ENCODE data around the gene ARHGEF4. TPM values are rescaled to one million over a fixed set of nuclear protein-coding genes. Genes with fewer than 3 reads are reported as not detected.

Gene ARHGEF4
- total and polyA plus RNA-seq, 10 of the 15 experiments (the other 5 are each of a cell fraction or from before 2014, with no cell fraction given): 0.02 to 0.24 (median 0.16) TPM; not detected in 6

DNA sequence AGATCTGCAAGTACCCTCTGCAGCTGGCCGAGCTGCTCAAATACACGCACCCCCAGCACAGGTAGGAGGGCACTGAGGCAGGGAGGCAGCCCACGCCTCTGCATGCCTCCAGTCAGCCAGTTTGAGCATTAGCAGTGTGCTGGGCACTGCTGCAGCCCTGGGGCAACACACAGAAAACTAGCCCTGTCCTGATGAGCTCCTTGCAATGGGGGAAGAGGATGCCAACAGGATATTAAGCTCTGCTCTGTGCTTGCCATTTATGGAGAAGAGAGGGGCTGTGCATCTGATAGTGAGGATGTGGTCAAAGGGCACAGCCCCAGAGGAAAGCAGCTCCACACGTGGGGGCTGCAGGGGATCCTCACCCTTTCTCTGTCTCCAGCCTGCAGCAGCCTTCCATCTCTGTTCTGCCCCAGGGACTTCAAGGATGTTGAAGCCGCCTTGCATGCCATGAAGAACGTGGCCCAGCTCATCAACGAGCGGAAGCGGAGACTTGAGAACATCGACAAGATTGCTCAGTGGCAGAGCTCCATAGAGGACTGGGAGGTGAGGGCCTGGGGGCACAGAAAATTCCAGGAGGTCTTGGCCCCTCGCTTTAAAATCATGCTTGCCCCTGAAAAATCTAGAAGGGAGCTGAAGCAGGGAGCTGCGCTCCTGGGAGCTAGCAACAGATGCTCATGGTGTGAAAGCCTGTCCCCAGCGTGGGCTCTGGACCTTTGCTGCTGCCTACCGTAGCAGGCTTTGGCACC lies 204.9 kb downstream of the ARHGEF4 start:
- no peak for FAIRE-seq
- Histone ChIP-seq H3K4me1 (ENCODE audit: control insufficient read depth, insufficient read depth, low read length) (no peaks in the 10 kb centered on the region), H3K9ac (ENCODE audit: control insufficient read depth, insufficient read depth, low read length) (no peak overlapping the region), H4K20me1 (ENCODE audit: control insufficient read depth, insufficient read depth) (no peaks in the 10 kb centered on the region; the same call in 1 of the 2 replicates), H3K79me2 (ENCODE audit: control insufficient read depth, insufficient read depth, low read length) (no peaks in the 10 kb centered on the region), H3K9me3 (replicated peaks; ENCODE audit: control insufficient read depth, insufficient read depth, low read length) (no peaks in the 10 kb centered on the region), H3K4me3 (no peak overlapping the region), H3K27me3 (replicated peaks in 1 of 2; ENCODE audit: control insufficient read depth in 2 of 2, insufficient read depth in 2 of 2, low read length in 1 of 2) (peaks cover 0 to 2% of the 10 kb centered on the region in 2 experiments; a peak in 1 of 4 replicates), H3K27ac (ENCODE audit: control insufficient read depth, insufficient read depth) (no peak overlapping the region), H3K4me2 (ENCODE audit: control insufficient read depth, insufficient read depth) (no peak overlapping the region), H3K36me3 (ENCODE audit: control insufficient read depth in 2 of 2, insufficient read depth in 2 of 2, low read length in 1 of 2) (peaks cover 0 to 9% of the 10 kb centered on the region in 2 experiments; a peak in 2 of 4 replicates), H2AFZ (ENCODE audit: control insufficient read depth, low read depth, low read length) (no peak overlapping the region)
- ChIA-PET SMC1A (ENCODE audit: uncharacterized antibody, unreplicated experiment) (interaction anchor here (1.0 kb wide), 1 partner anchor 9 kb away, joined by 3 read pairs; no protein-coding TSS in a partner anchor), RAD21 (ENCODE audit: unreplicated experiment) (no interaction called here), CTCF (no interaction called here), POLR2A (no interaction called here)
- 68% methylated on average over 14 of the region's 14 CpGs for WGBS (ENCODE audit: insufficient coverage, insufficient replicate concordance, low lambda C conversion rate, missing lambda C conversion rate)
- DNase-seq (ENCODE audit: low read depth, low spot score): no peak
- intact Hi-C loops (cut with micrococcal nuclease; ENCODE audit: unreplicated experiment) (no loop called here), in situ Hi-C loops (cut with MboI) (no loop called here)
- ATAC-seq: no peak
- no TSS peak for BruUV-seq (replicated peaks)
- TF ChIP-seq, protein P1, sequence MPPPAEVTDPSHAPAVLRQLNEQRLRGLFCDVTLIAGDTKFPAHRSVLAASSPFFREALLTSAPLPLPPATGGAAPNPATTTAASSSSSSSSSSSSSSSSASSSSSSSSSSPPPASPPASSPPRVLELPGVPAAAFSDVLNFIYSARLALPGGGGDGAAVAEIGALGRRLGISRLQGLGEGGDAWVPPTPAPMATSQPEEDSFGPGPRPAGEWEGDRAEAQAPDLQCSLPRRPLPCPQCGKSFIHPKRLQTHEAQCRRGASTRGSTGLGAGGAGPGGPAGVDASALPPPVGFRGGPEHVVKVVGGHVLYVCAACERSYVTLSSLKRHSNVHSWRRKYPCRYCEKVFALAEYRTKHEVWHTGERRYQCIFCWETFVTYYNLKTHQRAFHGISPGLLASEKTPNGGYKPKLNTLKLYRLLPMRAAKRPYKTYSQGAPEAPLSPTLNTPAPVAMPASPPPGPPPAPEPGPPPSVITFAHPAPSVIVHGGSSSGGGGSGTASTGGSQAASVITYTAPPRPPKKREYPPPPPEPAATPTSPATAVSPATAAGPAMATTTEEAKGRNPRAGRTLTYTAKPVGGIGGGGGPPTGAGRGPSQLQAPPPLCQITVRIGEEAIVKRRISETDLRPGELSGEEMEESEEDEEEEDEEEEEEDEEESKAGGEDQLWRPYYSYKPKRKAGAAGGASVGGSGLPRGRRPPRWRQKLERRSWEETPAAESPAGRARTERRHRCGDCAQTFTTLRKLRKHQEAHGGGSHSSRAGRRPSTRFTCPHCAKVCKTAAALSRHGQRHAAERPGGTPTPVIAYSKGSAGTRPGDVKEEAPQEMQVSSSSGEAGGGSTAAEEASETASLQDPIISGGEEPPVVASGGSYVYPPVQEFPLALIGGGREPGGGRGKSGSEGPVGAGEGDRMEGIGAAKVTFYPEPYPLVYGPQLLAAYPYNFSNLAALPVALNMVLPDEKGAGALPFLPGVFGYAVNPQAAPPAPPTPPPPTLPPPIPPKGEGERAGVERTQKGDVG (CRISPR knock-in tag; IDR thresholded peaks at IDR 0.05): no peak
- TF ChIP-seq FOS (IDR thresholded peaks at IDR 0.05; ENCODE audit: borderline replicate concordance, extremely low read depth, insufficient read length) (no peak), ATF7 (IDR thresholded peaks at IDR 0.05; ENCODE audit: low read depth) (no peak), TARDBP (IDR thresholded peaks at IDR 0.05; ENCODE audit: borderline replicate concordance) (no peak), FOXK2 (IDR thresholded peaks at IDR 0.05) (no peak), KLF5 (IDR thresholded peaks at IDR 0.05; ENCODE audit: partially characterized antibody) (no peak), PML (IDR thresholded peaks at IDR 0.05; ENCODE audit: low read length) (no peak), POLR2AphosphoS2 (IDR thresholded peaks at IDR 0.05; ENCODE audit: low read depth, low read length) (no peak), EED (IDR thresholded peaks at IDR 0.05; ENCODE audit: low read depth) (no peak), CHD1 (IDR thresholded peaks at IDR 0.05; ENCODE audit: low read depth, low read length) (no peak)
- TF ChIP-seq, protein P2, sequence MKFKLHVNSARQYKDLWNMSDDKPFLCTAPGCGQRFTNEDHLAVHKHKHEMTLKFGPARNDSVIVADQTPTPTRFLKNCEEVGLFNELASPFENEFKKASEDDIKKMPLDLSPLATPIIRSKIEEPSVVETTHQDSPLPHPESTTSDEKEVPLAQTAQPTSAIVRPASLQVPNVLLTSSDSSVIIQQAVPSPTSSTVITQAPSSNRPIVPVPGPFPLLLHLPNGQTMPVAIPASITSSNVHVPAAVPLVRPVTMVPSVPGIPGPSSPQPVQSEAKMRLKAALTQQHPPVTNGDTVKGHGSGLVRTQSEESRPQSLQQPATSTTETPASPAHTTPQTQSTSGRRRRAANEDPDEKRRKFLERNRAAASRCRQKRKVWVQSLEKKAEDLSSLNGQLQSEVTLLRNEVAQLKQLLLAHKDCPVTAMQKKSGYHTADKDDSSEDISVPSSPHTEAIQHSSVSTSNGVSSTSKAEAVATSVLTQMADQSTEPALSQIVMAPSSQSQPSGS (IDR thresholded peaks at IDR 0.05; ENCODE audit: low read length): no peak
- TF ChIP-seq, protein P3, sequence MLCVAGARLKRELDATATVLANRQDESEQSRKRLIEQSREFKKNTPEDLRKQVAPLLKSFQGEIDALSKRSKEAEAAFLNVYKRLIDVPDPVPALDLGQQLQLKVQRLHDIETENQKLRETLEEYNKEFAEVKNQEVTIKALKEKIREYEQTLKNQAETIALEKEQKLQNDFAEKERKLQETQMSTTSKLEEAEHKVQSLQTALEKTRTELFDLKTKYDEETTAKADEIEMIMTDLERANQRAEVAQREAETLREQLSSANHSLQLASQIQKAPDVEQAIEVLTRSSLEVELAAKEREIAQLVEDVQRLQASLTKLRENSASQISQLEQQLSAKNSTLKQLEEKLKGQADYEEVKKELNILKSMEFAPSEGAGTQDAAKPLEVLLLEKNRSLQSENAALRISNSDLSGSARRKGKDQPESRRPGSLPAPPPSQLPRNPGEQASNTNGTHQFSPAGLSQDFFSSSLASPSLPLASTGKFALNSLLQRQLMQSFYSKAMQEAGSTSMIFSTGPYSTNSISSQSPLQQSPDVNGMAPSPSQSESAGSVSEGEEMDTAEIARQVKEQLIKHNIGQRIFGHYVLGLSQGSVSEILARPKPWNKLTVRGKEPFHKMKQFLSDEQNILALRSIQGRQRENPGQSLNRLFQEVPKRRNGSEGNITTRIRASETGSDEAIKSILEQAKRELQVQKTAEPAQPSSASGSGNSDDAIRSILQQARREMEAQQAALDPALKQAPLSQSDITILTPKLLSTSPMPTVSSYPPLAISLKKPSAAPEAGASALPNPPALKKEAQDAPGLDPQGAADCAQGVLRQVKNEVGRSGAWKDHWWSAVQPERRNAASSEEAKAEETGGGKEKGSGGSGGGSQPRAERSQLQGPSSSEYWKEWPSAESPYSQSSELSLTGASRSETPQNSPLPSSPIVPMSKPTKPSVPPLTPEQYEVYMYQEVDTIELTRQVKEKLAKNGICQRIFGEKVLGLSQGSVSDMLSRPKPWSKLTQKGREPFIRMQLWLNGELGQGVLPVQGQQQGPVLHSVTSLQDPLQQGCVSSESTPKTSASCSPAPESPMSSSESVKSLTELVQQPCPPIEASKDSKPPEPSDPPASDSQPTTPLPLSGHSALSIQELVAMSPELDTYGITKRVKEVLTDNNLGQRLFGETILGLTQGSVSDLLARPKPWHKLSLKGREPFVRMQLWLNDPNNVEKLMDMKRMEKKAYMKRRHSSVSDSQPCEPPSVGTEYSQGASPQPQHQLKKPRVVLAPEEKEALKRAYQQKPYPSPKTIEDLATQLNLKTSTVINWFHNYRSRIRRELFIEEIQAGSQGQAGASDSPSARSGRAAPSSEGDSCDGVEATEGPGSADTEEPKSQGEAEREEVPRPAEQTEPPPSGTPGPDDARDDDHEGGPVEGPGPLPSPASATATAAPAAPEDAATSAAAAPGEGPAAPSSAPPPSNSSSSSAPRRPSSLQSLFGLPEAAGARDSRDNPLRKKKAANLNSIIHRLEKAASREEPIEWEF (IDR thresholded peaks at IDR 0.05; ENCODE audit: insufficient replicate concordance, low read depth, low read length): no peak
- TF ChIP-seq, protein P4, sequence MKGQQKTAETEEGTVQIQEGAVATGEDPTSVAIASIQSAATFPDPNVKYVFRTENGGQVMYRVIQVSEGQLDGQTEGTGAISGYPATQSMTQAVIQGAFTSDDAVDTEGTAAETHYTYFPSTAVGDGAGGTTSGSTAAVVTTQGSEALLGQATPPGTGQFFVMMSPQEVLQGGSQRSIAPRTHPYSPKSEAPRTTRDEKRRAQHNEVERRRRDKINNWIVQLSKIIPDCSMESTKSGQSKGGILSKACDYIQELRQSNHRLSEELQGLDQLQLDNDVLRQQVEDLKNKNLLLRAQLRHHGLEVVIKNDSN (IDR thresholded peaks at IDR 0.05; ENCODE audit: borderline replicate concordance, extremely low read length, insufficient read depth, low read depth, low read length): no peak
